ENCODE data around the gene ILF3.

DNA sequence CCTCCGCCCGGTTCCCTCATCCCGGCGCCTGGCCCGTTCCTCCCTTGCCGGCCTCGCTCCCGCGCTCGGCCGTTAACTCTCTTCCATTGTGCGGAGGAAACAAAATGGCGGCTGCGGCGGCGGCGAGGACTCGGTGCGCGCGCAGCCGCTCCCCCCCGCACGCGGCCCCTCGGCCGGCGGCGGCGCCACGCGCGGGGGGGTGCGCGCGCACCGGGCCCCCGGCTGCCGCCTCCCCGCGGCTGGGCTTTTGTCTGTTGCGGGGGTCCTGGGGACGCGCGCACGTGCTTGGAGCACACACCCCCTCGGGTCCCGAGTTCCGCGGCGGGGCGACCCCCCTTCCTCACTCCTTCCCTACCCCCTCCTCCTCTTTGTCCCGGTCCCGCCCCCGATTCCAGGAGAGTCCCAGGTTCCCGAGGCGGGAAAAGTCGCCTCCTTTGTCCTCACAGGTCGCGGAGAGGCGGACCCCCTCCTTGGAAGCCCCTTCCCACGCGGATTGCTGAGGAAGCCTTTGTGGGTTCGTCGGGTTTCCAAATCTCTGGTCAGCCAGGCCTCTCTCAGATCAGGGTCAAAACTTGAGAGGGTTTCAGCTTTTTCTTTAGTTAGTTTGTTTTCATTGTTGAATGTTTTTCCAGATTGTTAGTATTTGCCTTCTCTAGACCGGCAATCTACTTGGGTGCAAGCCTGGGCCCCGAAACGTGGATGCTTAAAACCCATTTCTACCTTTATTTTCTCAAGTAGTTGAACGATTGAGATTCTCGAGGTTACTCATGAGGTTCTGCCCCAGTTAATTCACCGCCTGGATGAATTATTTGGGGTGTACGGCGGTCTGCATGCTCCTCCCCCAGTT is 687 bp downstream of the ILF3 start:
- TF ChIP-seq, protein P1, sequence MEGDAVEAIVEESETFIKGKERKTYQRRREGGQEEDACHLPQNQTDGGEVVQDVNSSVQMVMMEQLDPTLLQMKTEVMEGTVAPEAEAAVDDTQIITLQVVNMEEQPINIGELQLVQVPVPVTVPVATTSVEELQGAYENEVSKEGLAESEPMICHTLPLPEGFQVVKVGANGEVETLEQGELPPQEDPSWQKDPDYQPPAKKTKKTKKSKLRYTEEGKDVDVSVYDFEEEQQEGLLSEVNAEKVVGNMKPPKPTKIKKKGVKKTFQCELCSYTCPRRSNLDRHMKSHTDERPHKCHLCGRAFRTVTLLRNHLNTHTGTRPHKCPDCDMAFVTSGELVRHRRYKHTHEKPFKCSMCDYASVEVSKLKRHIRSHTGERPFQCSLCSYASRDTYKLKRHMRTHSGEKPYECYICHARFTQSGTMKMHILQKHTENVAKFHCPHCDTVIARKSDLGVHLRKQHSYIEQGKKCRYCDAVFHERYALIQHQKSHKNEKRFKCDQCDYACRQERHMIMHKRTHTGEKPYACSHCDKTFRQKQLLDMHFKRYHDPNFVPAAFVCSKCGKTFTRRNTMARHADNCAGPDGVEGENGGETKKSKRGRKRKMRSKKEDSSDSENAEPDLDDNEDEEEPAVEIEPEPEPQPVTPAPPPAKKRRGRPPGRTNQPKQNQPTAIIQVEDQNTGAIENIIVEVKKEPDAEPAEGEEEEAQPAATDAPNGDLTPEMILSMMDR (conservative IDR thresholded peaks at IDR 0.05; ENCODE audit: low read length): no peak
- no peak for TF ChIP-seq EZH2phosphoT487 (IDR thresholded peaks at IDR 0.05; ENCODE audit: borderline replicate concordance, low read depth, low read length)

Measured in OCI-LY7 (cell line).